Measurements from ENCODE around the gene IL17C.

DNA sequence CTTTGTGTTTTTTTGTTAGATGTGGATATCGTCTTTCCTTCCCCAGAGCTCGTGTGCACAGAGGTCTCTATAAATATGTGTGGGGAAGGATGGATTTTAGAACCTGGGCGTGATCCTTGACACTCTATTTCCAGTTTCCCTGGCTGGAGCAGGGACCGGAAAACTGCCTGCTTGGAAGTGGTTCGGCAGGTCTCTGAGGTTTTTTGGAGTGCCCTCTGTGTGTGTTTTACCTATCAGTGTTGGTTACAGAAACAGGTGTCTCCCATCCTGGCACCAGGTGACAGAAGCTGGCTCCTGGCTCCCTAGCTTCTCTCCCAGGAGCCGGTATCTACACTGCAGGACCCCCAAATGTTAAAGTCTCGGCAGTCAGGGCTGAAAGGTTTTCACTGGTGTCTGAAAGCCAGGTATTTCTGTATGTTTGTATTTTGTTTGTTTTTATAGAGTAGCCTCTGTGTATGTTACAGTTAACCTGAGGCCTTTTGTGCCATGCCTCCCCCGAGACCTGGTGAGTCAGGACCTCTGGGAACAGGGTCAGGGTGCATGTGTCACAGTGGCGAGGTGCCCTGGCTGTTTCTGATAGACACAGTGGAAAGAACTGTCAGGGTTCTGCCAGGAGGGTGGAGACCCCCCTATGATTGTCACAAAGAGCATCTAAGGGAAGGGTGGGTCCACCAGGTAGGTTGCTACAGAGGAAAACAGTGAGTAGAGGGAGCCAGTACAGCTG lies 36.9 kb upstream of the IL17C start:
- no peak for TF ChIP-seq POLR2A (IDR thresholded peaks at IDR 0.05)
- TF ChIP-seq CTCF (IDR thresholded peaks at IDR 0.05), result no peak
